Spleen (tissue), 7 donors: ENCODE results near the gene RPP14.

Source experiments
- CTCF ChIP-seq, 11 experiments: fragments of 200-600 bp in 7 of 11; fragments of 450-650 bp in 4 of 11; sonication (generic) in 4 of 11; IDR thresholded peaks in 8 of 11; conservative IDR thresholded peaks in 3 of 11; 1 replicate in 7 of 11; 2 replicates in 4 of 11; pipeline versions ENCODE4 v1.4.0 to v1.8.0; 2016 to 2021; ENCODE audit warnings: antibody characterized with exemption in 11 of 11, inconsistent platforms in 4 of 11, mild to moderate bottlenecking in 1 of 11
- POLR2A ChIP-seq, 3 donors: fragments of 450-650 bp; IDR thresholded peaks; one replicate each; pipeline ENCODE4 v1.5.1; 2017; ENCODE audit warnings: antibody characterized with exemption in 3 of 3, mild to moderate bottlenecking in 1 of 3
- donor health status: DM: no; HTN: no; CAD: no; lungs with moderate emphysema.
- donor health status: DM: no; HTN: no; CAD: no.
- donor health status: DM: no; HTN: no; CAD: no.

GRCh38 chr3:58321791-58322190 lies 15.7 kb downstream of the RPP14 start:
- TF ChIP-seq CTCF (IDR thresholded peaks at IDR 0.05 in 8 of 11, conservative IDR thresholded peaks at IDR 0.05 in 3 of 11) = no peak
- TF ChIP-seq POLR2A (IDR thresholded peaks at IDR 0.05) = no peak
